WERI-Rb-1 (cell line): ENCODE results near the gene RHEB.
A peak's percentile ranks its signal among the peaks of the same experiment; 100 is the strongest.

Experiments used
- DNase-seq: peaks from one replicate; pipeline ENCODE4 v3.0.0-alpha.2; 2020
- H3K27ac ChIP-seq: fragments of 250-450 bp; sonication (Bioruptor Pico); 2 replicates; pipeline ENCODE4 v1.5.1; 2020; ENCODE audit warnings: mild to moderate bottlenecking, moderate library complexity
- H3K27me3 ChIP-seq: fragments of 250-450 bp; sonication (Bioruptor Pico); 2 replicates; pipeline ENCODE4 v1.5.1; 2021; ENCODE audit warnings: mild to moderate bottlenecking, low read depth, moderate library complexity; ENCODE audit not compliant: insufficient read depth, severe bottlenecking
- H3K36me3 ChIP-seq: fragments of 250-450 bp; sonication (Bioruptor Pico); 2 replicates; pipeline ENCODE4 v1.5.1; 2020; ENCODE audit warnings: mild to moderate bottlenecking, moderate library complexity
- H3K4me3 ChIP-seq: 2 replicates; pipeline ENCODE4 v1.5.1; 2011; ENCODE audit warnings: low read depth, mild to moderate bottlenecking, control low read depth, low read length
- H3K9me3 ChIP-seq: fragments of 250-450 bp; sonication (Bioruptor Pico); 2 replicates; pipeline ENCODE4 v1.5.1; 2021; ENCODE audit warnings: mild to moderate bottlenecking, moderate library complexity; ENCODE audit not compliant: severe bottlenecking
- CTCF ChIP-seq: IDR thresholded peaks from 2 replicates; pipeline ENCODE4 v1.5.1; 2011; ENCODE audit warnings: low read depth, mild to moderate bottlenecking, control low read depth, inconsistent platforms, low read length

The RHEB gene

GRCh38 chr7:151550656-151551286 lies 31.1 kb upstream of the RHEB start:
- H3K27me3 ChIP-seq = no peaks in the 10 kb centered on the region

GRCh38 chr7:151549644-151550043 lies 29.9 kb upstream of the RHEB start:
- no peak for DNase-seq
- TF ChIP-seq CTCF = no peak
- no peaks in the 10 kb centered on the region for H3K27me3 ChIP-seq
- no peaks in the 10 kb centered on the region for H3K9me3 ChIP-seq
- no peaks in the 10 kb centered on the region for H3K36me3 ChIP-seq
- H3K4me3 ChIP-seq = no peak overlapping the region
- H3K27ac ChIP-seq = no peak overlapping the region

More at GRCh38 chr7:151550656-151551286, 31.1 kb upstream of the RHEB start:
- Histone ChIP-seq H3K9me3 (no peaks in the 10 kb centered on the region), H3K36me3 (no peaks in the 10 kb centered on the region), H3K27ac (no peak overlapping the region), H3K4me3 (no peak overlapping the region)
- no peak for TF ChIP-seq CTCF
- no peak for DNase-seq

GRCh38 chr7:151549083-151549482 lies 29.4 kb upstream of the RHEB start:
- Histone ChIP-seq H3K27ac (no peak overlapping the region), H3K36me3 (no peaks in the 10 kb centered on the region), H3K9me3 (no peaks in the 10 kb centered on the region), H3K4me3 (no peak overlapping the region), H3K27me3 (no peaks in the 10 kb centered on the region)
- no peak for DNase-seq
- TF ChIP-seq CTCF = no peak

- DNase-seq = no peak
- no peak for TF ChIP-seq CTCF
- no peaks in the 10 kb centered on the region for H3K9me3 ChIP-seq
- no peaks in the 10 kb centered on the region for H3K27me3 ChIP-seq
- H3K27ac ChIP-seq = no peak overlapping the region
- H3K36me3 ChIP-seq = no peaks in the 10 kb centered on the region
- H3K4me3 ChIP-seq = no peak overlapping the region
Measured at GRCh38 chr7:151544183-151544582, 24.5 kb upstream of the RHEB start.

DNA sequence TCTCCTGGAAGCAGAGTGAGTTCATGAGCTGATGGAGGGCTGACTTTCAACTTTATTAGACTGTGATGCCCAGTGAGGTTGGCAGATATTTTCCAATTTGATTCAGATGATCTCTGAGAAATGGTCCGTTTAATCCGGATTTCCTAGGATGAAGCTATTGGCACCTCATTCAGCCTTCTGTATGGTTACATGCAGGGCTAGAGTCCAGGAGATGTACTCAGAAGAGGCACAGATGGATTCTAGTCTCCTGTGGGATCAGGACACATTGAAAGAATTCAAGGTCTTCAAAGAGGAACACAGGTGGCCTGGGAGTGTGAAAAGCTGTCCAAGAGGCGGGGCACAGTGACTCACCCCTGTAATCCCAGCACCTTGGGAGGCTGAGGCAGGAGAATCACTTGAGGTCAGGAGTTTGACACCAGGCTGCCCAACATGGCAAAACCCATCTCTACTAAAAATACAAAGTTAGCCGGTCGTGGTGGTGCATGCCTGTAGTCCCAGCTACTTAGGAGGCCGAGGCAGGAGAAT lies 23.0 kb upstream of the RHEB start:
- H3K36me3 ChIP-seq = no peaks in the 10 kb centered on the region
- no peak overlapping the region for H3K4me3 ChIP-seq
- H3K27ac ChIP-seq = no peak overlapping the region
- TF ChIP-seq CTCF = no peak
- no peaks in the 10 kb centered on the region for H3K9me3 ChIP-seq
- DNase-seq = peak; percentile 29
- no peaks in the 10 kb centered on the region for H3K27me3 ChIP-seq
